ENCODE data around the gene TASP1. TPM values are rescaled to one million over a fixed set of nuclear protein-coding genes. Genes with fewer than 3 reads are reported as not detected.
"Not testable (repeated sequence)": the region's sequence is repeated elsewhere in the genome, so short reads cannot be mapped to it uniquely, and the experiment has no call there.

The TASP1 gene
- total RNA-seq, 1 donor from 2014 or later = 10.3 TPM

DNA sequence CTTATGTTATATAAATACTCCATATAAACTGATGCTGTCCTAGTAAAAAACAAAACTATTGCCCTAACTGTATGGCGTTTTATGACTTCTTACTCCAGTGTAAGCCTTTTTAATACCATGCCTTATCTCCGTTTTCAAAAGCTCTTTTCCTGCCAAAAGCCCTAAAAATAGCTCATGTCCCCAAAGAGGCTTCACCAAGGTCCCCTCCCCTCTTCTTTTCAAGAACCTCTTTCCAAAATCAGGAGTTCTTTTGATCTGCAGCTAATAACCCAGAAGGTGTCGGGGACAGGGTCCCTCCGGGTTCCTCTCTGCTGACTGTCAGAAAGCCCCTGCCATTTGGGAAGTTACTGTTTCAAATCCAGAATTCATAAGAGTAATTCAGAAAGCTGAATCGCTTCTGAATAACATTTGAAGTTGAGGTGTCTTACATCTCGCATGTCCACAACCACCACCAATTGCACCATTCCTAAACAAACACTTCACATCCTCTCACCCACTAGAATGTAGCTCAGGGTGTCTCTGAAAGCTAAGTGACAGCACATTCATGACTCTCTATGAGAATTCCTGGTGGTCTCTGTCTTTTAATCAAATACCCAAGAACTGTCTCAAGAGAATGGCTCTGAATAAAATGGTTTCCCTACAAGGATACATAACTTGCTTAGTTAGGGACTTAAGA is 13.3 kb downstream of the TASP1 start:
- H4K20me1 ChIP-seq (ENCODE audit: insufficient read depth, low read length) = no peaks in the 10 kb centered on the region
- Mint-ChIP-seq H3K36me3 (ENCODE audit: low read depth, unreplicated experiment) (peaks cover 7% of the 10 kb centered on the region), H3K9me3 (ENCODE audit: unreplicated experiment) (no peaks in the 10 kb centered on the region), H3K4me1 (ENCODE audit: low read depth, unreplicated experiment) (peaks cover 19% of the 10 kb centered on the region), H3K27ac (ENCODE audit: unreplicated experiment) (no peak overlapping the region), H3K4me3 (ENCODE audit: unreplicated experiment) (no peak overlapping the region), H3K27me3 (ENCODE audit: low read depth, unreplicated experiment) (no peaks in the 10 kb centered on the region)
- no peak overlapping the region for H3K4me3 ChIP-seq (ENCODE audit: insufficient read depth, low read depth, low read length)
- peaks cover 5% of the 10 kb centered on the region for H3K79me2 ChIP-seq (ENCODE audit: insufficient read depth, low read length)
- no peak overlapping the region for H3K9ac ChIP-seq (ENCODE audit: low read length)
- DNase-seq (ENCODE audit: low read depth) = no peak
- H3K36me3 ChIP-seq (ENCODE audit: insufficient read depth, low read length) = no peaks in the 10 kb centered on the region
- no peaks in the 10 kb centered on the region for H3K27me3 ChIP-seq (ENCODE audit: insufficient read depth, low read length)
- no peak overlapping the region for H3K27ac ChIP-seq (ENCODE audit: low read depth, low read length)
- H2AFZ ChIP-seq (ENCODE audit: low read depth, low read length) = no peak overlapping the region
- no peaks in the 10 kb centered on the region for H3K9me3 ChIP-seq (ENCODE audit: insufficient read depth, low read depth, low read length)
- FAIRE-seq = no peak
- no peaks in the 10 kb centered on the region for H3K4me1 ChIP-seq (ENCODE audit: insufficient read depth, low read length)
- TF ChIP-seq EZH2 (IDR thresholded peaks at IDR 0.05; ENCODE audit: insufficient read depth, low read length) = no peak
- TF ChIP-seq, protein P1, sequence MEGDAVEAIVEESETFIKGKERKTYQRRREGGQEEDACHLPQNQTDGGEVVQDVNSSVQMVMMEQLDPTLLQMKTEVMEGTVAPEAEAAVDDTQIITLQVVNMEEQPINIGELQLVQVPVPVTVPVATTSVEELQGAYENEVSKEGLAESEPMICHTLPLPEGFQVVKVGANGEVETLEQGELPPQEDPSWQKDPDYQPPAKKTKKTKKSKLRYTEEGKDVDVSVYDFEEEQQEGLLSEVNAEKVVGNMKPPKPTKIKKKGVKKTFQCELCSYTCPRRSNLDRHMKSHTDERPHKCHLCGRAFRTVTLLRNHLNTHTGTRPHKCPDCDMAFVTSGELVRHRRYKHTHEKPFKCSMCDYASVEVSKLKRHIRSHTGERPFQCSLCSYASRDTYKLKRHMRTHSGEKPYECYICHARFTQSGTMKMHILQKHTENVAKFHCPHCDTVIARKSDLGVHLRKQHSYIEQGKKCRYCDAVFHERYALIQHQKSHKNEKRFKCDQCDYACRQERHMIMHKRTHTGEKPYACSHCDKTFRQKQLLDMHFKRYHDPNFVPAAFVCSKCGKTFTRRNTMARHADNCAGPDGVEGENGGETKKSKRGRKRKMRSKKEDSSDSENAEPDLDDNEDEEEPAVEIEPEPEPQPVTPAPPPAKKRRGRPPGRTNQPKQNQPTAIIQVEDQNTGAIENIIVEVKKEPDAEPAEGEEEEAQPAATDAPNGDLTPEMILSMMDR (IDR thresholded peaks at IDR 0.05; ENCODE audit: insufficient read depth, low read depth, low read length) = no peak
- H3K4me2 ChIP-seq (ENCODE audit: low read length) = no peak overlapping the region

DNA sequence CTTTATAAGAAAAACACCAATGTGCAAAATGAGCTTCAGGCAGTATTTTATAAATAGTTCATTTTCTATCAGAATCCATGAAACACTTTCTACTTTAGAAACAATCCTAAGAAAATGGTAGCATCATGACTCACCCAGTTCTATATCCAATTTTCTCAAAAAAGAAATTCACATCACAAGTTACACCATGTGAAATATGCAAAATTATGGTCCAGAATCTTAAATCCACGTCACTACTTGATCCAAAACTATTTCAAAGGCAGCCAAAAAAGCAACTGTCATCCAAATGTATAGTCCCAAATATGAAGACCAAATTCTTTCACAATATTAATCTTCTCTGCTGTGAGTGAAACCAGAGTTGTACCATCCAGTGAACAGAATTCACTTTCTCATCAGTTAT is 19.3 kb downstream of the TASP1 start:
- not testable (repeated sequence) for H3K4me3 ChIP-seq (ENCODE audit: insufficient read depth, low read depth, low read length); H3K9ac ChIP-seq (ENCODE audit: low read length); DNase-seq (ENCODE audit: low read depth); FAIRE-seq; H3K27me3 Mint-ChIP-seq (ENCODE audit: low read depth, unreplicated experiment); H3K9me3 ChIP-seq (ENCODE audit: insufficient read depth, low read depth, low read length); H4K20me1 ChIP-seq (ENCODE audit: insufficient read depth, low read length); H3K4me2 ChIP-seq (ENCODE audit: low read length); H2AFZ ChIP-seq (ENCODE audit: low read depth, low read length); H3K9me3 Mint-ChIP-seq (ENCODE audit: unreplicated experiment); H3K27ac Mint-ChIP-seq (ENCODE audit: unreplicated experiment); H3K36me3 Mint-ChIP-seq (ENCODE audit: low read depth, unreplicated experiment); H3K79me2 ChIP-seq (ENCODE audit: insufficient read depth, low read length); H3K27ac ChIP-seq (ENCODE audit: low read depth, low read length); H3K27me3 ChIP-seq (ENCODE audit: insufficient read depth, low read length); H3K4me1 ChIP-seq (ENCODE audit: insufficient read depth, low read length); H3K4me3 Mint-ChIP-seq (ENCODE audit: unreplicated experiment); H3K36me3 ChIP-seq (ENCODE audit: insufficient read depth, low read length)
- peaks cover 27% of the 10 kb centered on the region for H3K4me1 Mint-ChIP-seq (ENCODE audit: low read depth, unreplicated experiment)

- not testable (repeated sequence) for FAIRE-seq; H3K27me3 ChIP-seq (ENCODE audit: insufficient read depth, low read length); H2AFZ ChIP-seq (ENCODE audit: low read depth, low read length); H4K20me1 ChIP-seq (ENCODE audit: insufficient read depth, low read length); H3K36me3 ChIP-seq (ENCODE audit: insufficient read depth, low read length); H3K9ac ChIP-seq (ENCODE audit: low read length); H3K27ac Mint-ChIP-seq (ENCODE audit: unreplicated experiment); H3K9me3 ChIP-seq (ENCODE audit: insufficient read depth, low read depth, low read length); H3K36me3 Mint-ChIP-seq (ENCODE audit: low read depth, unreplicated experiment); H3K4me3 ChIP-seq (ENCODE audit: insufficient read depth, low read depth, low read length); H3K9me3 Mint-ChIP-seq (ENCODE audit: unreplicated experiment); H3K27ac ChIP-seq (ENCODE audit: low read depth, low read length); H3K4me2 ChIP-seq (ENCODE audit: low read length); DNase-seq (ENCODE audit: low read depth); H3K4me3 Mint-ChIP-seq (ENCODE audit: unreplicated experiment); H3K4me1 ChIP-seq (ENCODE audit: insufficient read depth, low read length); H3K79me2 ChIP-seq (ENCODE audit: insufficient read depth, low read length); H3K27me3 Mint-ChIP-seq (ENCODE audit: low read depth, unreplicated experiment)
- H3K4me1 Mint-ChIP-seq (ENCODE audit: low read depth, unreplicated experiment) = peaks cover 32% of the 10 kb centered on the region
Measured at GRCh38 chr20:13618456-13618855, 20.3 kb downstream of the TASP1 start.

DNA sequence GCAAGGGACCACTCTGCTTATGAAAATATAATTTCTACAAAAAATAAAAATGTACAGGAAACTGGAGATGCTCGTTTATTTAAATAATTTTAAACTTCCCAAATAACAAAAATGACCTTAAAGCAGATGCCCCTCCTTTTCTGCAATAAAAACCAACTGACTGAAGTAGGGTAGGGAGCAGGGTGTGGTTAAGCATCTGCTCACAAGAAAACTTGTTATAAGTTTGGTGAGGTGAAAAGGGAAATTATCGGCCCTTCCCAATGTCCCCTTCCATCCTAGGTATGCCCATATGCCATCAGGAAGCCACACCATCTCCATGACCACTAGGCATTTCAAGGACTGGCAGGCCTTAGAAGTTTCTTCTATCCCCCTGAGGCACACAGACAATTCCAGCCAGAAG is 21.1 kb downstream of the TASP1 start:
- not testable (repeated sequence) for H3K4me1 ChIP-seq (ENCODE audit: insufficient read depth, low read length); H3K27ac Mint-ChIP-seq (ENCODE audit: unreplicated experiment); H3K9me3 ChIP-seq (ENCODE audit: insufficient read depth, low read depth, low read length); H2AFZ ChIP-seq (ENCODE audit: low read depth, low read length); H3K36me3 Mint-ChIP-seq (ENCODE audit: low read depth, unreplicated experiment); H3K9ac ChIP-seq (ENCODE audit: low read length); H3K27me3 ChIP-seq (ENCODE audit: insufficient read depth, low read length); FAIRE-seq; H3K36me3 ChIP-seq (ENCODE audit: insufficient read depth, low read length); H3K4me3 Mint-ChIP-seq (ENCODE audit: unreplicated experiment); H3K27ac ChIP-seq (ENCODE audit: low read depth, low read length); H3K4me2 ChIP-seq (ENCODE audit: low read length); DNase-seq (ENCODE audit: low read depth); H3K79me2 ChIP-seq (ENCODE audit: insufficient read depth, low read length); H3K9me3 Mint-ChIP-seq (ENCODE audit: unreplicated experiment); H3K4me3 ChIP-seq (ENCODE audit: insufficient read depth, low read depth, low read length); H4K20me1 ChIP-seq (ENCODE audit: insufficient read depth, low read length); H3K27me3 Mint-ChIP-seq (ENCODE audit: low read depth, unreplicated experiment)
- peaks cover 32% of the 10 kb centered on the region for H3K4me1 Mint-ChIP-seq (ENCODE audit: low read depth, unreplicated experiment)

DNA sequence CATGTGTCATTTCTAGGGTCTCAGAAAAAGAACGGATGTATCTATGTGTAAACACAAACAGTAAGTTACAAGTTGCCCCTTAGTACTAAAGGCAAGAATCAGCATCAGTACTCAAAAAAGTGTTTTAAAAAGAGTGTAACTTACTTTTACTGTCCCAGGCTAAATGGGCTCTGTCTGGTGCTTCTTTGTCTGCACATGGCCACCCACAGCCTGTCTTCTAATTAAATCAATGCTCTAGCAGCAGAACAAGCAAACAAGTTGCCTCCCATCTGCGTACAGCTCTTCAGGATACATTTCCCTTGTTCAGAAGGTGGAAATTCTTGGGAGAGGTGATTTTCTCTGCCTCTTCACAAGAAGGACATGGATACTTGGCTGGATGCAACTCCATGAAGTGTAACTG is 22.0 kb downstream of the TASP1 start:
- not testable (repeated sequence) for H3K27ac Mint-ChIP-seq (ENCODE audit: unreplicated experiment); H3K4me2 ChIP-seq (ENCODE audit: low read length); H3K4me3 ChIP-seq (ENCODE audit: insufficient read depth, low read depth, low read length); H3K9me3 Mint-ChIP-seq (ENCODE audit: unreplicated experiment); H2AFZ ChIP-seq (ENCODE audit: low read depth, low read length); FAIRE-seq; H3K36me3 Mint-ChIP-seq (ENCODE audit: low read depth, unreplicated experiment); H3K4me3 Mint-ChIP-seq (ENCODE audit: unreplicated experiment); DNase-seq (ENCODE audit: low read depth); H3K27ac ChIP-seq (ENCODE audit: low read depth, low read length); H3K27me3 ChIP-seq (ENCODE audit: insufficient read depth, low read length); H3K27me3 Mint-ChIP-seq (ENCODE audit: low read depth, unreplicated experiment); H3K9me3 ChIP-seq (ENCODE audit: insufficient read depth, low read depth, low read length); H3K79me2 ChIP-seq (ENCODE audit: insufficient read depth, low read length); H3K36me3 ChIP-seq (ENCODE audit: insufficient read depth, low read length); H3K9ac ChIP-seq (ENCODE audit: low read length); H3K4me1 ChIP-seq (ENCODE audit: insufficient read depth, low read length); H4K20me1 ChIP-seq (ENCODE audit: insufficient read depth, low read length)
- H3K4me1 Mint-ChIP-seq (ENCODE audit: low read depth, unreplicated experiment) = peaks cover 32% of the 10 kb centered on the region
